Measurements from ENCODE around the gene EFEMP2. TPM values are rescaled to one million over a fixed set of nuclear protein-coding genes. Genes with fewer than 3 reads are reported as not detected.
A peak's percentile ranks its signal among the peaks of the same experiment; 100 is the strongest.

EFEMP2 gene
- total RNA-seq, 1 donor = 94.8 TPM

GRCh38 chr11:65886826-65887722 lies 14.5 kb upstream of the EFEMP2 start:
- peak overlapping the region; percentile 81 for H3K27ac ChIP-seq (ENCODE audit: low read depth, low read length)
- H4K20me1 ChIP-seq (ENCODE audit: insufficient read depth, low read length) = peaks cover 35% of the 10 kb centered on the region
- peaks cover 52% of the 10 kb centered on the region for H3K79me2 ChIP-seq (ENCODE audit: insufficient read depth, low read length)
- peak; percentile 56 for DNase-seq (ENCODE audit: insufficient read length, low spot score, missing footprints)
- H3K27me3 ChIP-seq (ENCODE audit: insufficient read depth, low read length) = no peaks in the 10 kb centered on the region
- no peaks in the 10 kb centered on the region for H3K9me3 ChIP-seq (ENCODE audit: low read depth, low read length)
- peak overlapping the region; percentile 100 for H3K4me2 ChIP-seq (ENCODE audit: insufficient read depth, low read length)
- no peak for TF ChIP-seq CTCF (IDR thresholded peaks at IDR 0.05; ENCODE audit: extremely low read depth, low read depth, low read length)
- peaks cover 51% of the 10 kb centered on the region for H3K36me3 ChIP-seq (ENCODE audit: insufficient read depth, low read length)
- no peak overlapping the region for H2AFZ ChIP-seq (ENCODE audit: low read length)
- peaks cover 37% of the 10 kb centered on the region for H3K4me1 ChIP-seq (ENCODE audit: insufficient read depth, low read length)
- peak overlapping the region; percentile 95 for H3K4me3 ChIP-seq (ENCODE audit: insufficient read depth, low read length)

GRCh38 chr11:65885808-65886536 lies 13.4 kb upstream of the EFEMP2 start:
- Histone ChIP-seq H3K4me3 (ENCODE audit: insufficient read depth, low read length) (no peak overlapping the region), H3K36me3 (ENCODE audit: insufficient read depth, low read length) (peaks cover 47% of the 10 kb centered on the region), H3K27me3 (ENCODE audit: insufficient read depth, low read length) (no peaks in the 10 kb centered on the region), H4K20me1 (ENCODE audit: insufficient read depth, low read length) (peaks cover 24% of the 10 kb centered on the region), H3K4me2 (ENCODE audit: insufficient read depth, low read length) (no peak overlapping the region), H2AFZ (ENCODE audit: low read length) (no peak overlapping the region), H3K9me3 (ENCODE audit: low read depth, low read length) (no peaks in the 10 kb centered on the region), H3K79me2 (ENCODE audit: insufficient read depth, low read length) (peaks cover 41% of the 10 kb centered on the region), H3K27ac (ENCODE audit: low read depth, low read length) (no peak overlapping the region), H3K4me1 (ENCODE audit: insufficient read depth, low read length) (peaks cover 32% of the 10 kb centered on the region)
- DNase-seq (ENCODE audit: insufficient read length, low spot score, missing footprints) = no peak
- TF ChIP-seq CTCF (IDR thresholded peaks at IDR 0.05; ENCODE audit: extremely low read depth, low read depth, low read length) = no peak

- Histone ChIP-seq H3K36me3 (ENCODE audit: insufficient read depth, low read length) (peaks cover 47% of the 10 kb centered on the region), H4K20me1 (ENCODE audit: insufficient read depth, low read length) (peaks cover 21% of the 10 kb centered on the region), H3K27ac (ENCODE audit: low read depth, low read length) (no peak overlapping the region), H3K79me2 (ENCODE audit: insufficient read depth, low read length) (peaks cover 41% of the 10 kb centered on the region), H3K4me3 (ENCODE audit: insufficient read depth, low read length) (no peak overlapping the region), H3K9me3 (ENCODE audit: low read depth, low read length) (no peaks in the 10 kb centered on the region), H2AFZ (ENCODE audit: low read length) (no peak overlapping the region), H3K27me3 (ENCODE audit: insufficient read depth, low read length) (no peaks in the 10 kb centered on the region), H3K4me2 (ENCODE audit: insufficient read depth, low read length) (no peak overlapping the region), H3K4me1 (ENCODE audit: insufficient read depth, low read length) (peaks cover 32% of the 10 kb centered on the region)
- no peak for TF ChIP-seq CTCF (IDR thresholded peaks at IDR 0.05; ENCODE audit: extremely low read depth, low read depth, low read length)
- DNase-seq (ENCODE audit: insufficient read length, low spot score, missing footprints) = no peak
Measured at GRCh38 chr11:65885231-65885630, 12.6 kb upstream of the EFEMP2 start.

GRCh38 chr11:65884716-65885092 lies 12.1 kb upstream of the EFEMP2 start:
- H3K9me3 ChIP-seq (ENCODE audit: low read depth, low read length) = no peaks in the 10 kb centered on the region
- no peak overlapping the region for H2AFZ ChIP-seq (ENCODE audit: low read length)
- H3K27me3 ChIP-seq (ENCODE audit: insufficient read depth, low read length) = no peaks in the 10 kb centered on the region
- TF ChIP-seq CTCF (IDR thresholded peaks at IDR 0.05; ENCODE audit: extremely low read depth, low read depth, low read length) = peak; percentile 96
- H3K36me3 ChIP-seq (ENCODE audit: insufficient read depth, low read length) = peaks cover 47% of the 10 kb centered on the region
- no peak overlapping the region for H3K4me2 ChIP-seq (ENCODE audit: insufficient read depth, low read length)
- no peak overlapping the region for H3K4me3 ChIP-seq (ENCODE audit: insufficient read depth, low read length)
- peaks cover 27% of the 10 kb centered on the region for H3K4me1 ChIP-seq (ENCODE audit: insufficient read depth, low read length)
- H3K27ac ChIP-seq (ENCODE audit: low read depth, low read length) = no peak overlapping the region
- peaks cover 21% of the 10 kb centered on the region for H4K20me1 ChIP-seq (ENCODE audit: insufficient read depth, low read length)
- DNase-seq (ENCODE audit: insufficient read length, low spot score, missing footprints) = peak; percentile 99
- peaks cover 41% of the 10 kb centered on the region for H3K79me2 ChIP-seq (ENCODE audit: insufficient read depth, low read length)
